Lower lobe of right lung (tissue), 2 donors: ENCODE measurements around the gene CCDC170. TPM values are rescaled to one million over a fixed set of nuclear protein-coding genes. Genes with fewer than 3 reads are reported as not detected.
A peak's percentile ranks its signal among the peaks of the same experiment; 100 is the strongest.
"Not testable (repeated sequence)": the region's sequence is repeated elsewhere in the genome, so short reads cannot be mapped to it uniquely, and the experiment has no call there.

Experiments
- ATAC-seq, 2 donors: fragments of 200-7000 bp; cut with Tn5 transposase; one replicate each; pipeline ENCODE4 v1.9.1; 2020 to 2022; ENCODE audit warnings: mild to moderate bottlenecking in 2 of 2, moderate library complexity in 2 of 2
- DNase-seq: peaks from one replicate; pipeline ENCODE4 v3.0.0-alpha.2; 2020
- H3K27ac ChIP-seq: fragments of 200-600 bp; one replicate; pipeline ENCODE4 v1.8.0; 2022
- H3K27me3 ChIP-seq: fragments of 200-600 bp; one replicate; pipeline ENCODE4 v1.8.0; 2022; ENCODE audit warnings: low read depth
- H3K36me3 ChIP-seq: fragments of 200-600 bp; one replicate; pipeline ENCODE4 v1.8.0; 2022; ENCODE audit warnings: mild to moderate bottlenecking
- H3K4me1 ChIP-seq: fragments of 200-600 bp; one replicate; pipeline ENCODE4 v1.8.0; 2022
- H3K4me3 ChIP-seq: fragments of 200-600 bp; one replicate; pipeline ENCODE4 v1.8.0; 2022; ENCODE audit warnings: mild to moderate bottlenecking
- H3K9me3 ChIP-seq: fragments of 200-600 bp; one replicate; pipeline ENCODE4 v1.8.0; 2022
- intact Hi-C: fragments of 100-400 bp; cut with DNase I; formaldehyde crosslinking; loops from one replicate; pipeline ENCODE4 v1.11.0; 2022
- long read RNA-seq: library from polyadenylated mRNA; unstranded; transcript quantifications from one replicate; pipeline ENCODE4 v2.0.0, GENCODE V29; 2021
- total RNA-seq: library from RNA; stranded (reverse); fragmentation: NEBNext Ultra II Directional; extraction: Animal tissue kit (Norgen Biotek cat#: 25700); gene quantifications from one replicate; pipeline ENCODE4 v1.2.1, GENCODE V29; 2021
- TF ChIP-seq, protein P1 (sequence below): fragments of 200-600 bp; IDR thresholded peaks from one replicate; pipeline ENCODE4 v1.8.0; 2022; ENCODE audit warnings: antibody characterized with exemption, mild to moderate bottlenecking
- donor health status: DM: no; HTN: yes; CAD: no; lungs with severe emphysema.

CCDC170 gene
- total RNA-seq: 5.4 TPM
- long read RNA-seq, full-length matches to known transcripts: 13 of 17 reads
- long read RNA-seq, partial matches to known transcripts: 1 of 17 reads
- long read RNA-seq, other reads (novel, unspliced or antisense): 3 of 17 reads

DNA sequence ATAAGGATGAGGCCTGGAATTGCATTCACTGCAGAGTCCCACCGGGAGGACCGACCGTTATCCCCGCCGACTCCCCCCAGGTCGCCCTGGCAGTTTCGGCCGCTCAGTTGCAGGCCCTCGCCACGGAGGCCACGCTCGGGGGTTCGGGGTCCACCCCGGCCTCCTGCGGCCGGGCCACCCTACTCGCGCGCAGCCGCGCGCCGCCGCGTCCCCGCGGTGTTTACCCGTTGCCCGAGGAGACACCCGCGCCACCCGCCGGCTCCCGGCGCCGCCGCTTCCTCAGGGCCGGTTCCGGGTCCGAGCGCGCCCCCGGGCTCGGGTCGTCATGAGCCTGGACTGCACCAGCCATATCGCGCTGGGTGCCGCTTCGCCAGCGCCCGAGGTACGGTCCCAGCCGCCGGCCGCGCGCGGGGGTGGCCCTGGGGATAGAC is at the start of gene CCDC170:
Gene CCDC170 (plus strand): TSS at position 214 of the 431 bp plus-strand sequence. CDS start 112 bp downstream, at position 326.
- ATAC-seq: peak; percentile 79 to 87

GRCh38 chr6:151445482-151445881 is 48.3 kb upstream of the CCDC170 start:
- peak overlapping the region; percentile 49 for H3K27ac ChIP-seq
- H3K36me3 ChIP-seq: peaks cover 6% of the 10 kb centered on the region
- peak in 1 of 2 donors; percentile 33 for ATAC-seq
- H3K9me3 ChIP-seq: no peaks in the 10 kb centered on the region
- intact Hi-C loops: no loop called here
- H3K4me1 ChIP-seq: peaks cover 46% of the 10 kb centered on the region
- DNase-seq: no peak
- TF ChIP-seq, protein P1, sequence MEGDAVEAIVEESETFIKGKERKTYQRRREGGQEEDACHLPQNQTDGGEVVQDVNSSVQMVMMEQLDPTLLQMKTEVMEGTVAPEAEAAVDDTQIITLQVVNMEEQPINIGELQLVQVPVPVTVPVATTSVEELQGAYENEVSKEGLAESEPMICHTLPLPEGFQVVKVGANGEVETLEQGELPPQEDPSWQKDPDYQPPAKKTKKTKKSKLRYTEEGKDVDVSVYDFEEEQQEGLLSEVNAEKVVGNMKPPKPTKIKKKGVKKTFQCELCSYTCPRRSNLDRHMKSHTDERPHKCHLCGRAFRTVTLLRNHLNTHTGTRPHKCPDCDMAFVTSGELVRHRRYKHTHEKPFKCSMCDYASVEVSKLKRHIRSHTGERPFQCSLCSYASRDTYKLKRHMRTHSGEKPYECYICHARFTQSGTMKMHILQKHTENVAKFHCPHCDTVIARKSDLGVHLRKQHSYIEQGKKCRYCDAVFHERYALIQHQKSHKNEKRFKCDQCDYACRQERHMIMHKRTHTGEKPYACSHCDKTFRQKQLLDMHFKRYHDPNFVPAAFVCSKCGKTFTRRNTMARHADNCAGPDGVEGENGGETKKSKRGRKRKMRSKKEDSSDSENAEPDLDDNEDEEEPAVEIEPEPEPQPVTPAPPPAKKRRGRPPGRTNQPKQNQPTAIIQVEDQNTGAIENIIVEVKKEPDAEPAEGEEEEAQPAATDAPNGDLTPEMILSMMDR: no peak
- no peak overlapping the region for H3K4me3 ChIP-seq
- no peaks in the 10 kb centered on the region for H3K27me3 ChIP-seq

More for the DNA sequence above, at the start of gene CCDC170:
- peaks cover 8% of the 10 kb centered on the region for H3K4me1 ChIP-seq
- H3K27ac ChIP-seq: peak within 1 kb of the TSS; percentile 84
- H3K36me3 ChIP-seq: no peaks in the 10 kb centered on the region
- H3K4me3 ChIP-seq: peak within 1 kb of the TSS; percentile 65
- peaks cover 10% of the 10 kb centered on the region for H3K27me3 ChIP-seq
- DNase-seq: peak; percentile 83
- intact Hi-C loops: no loop called here
- H3K9me3 ChIP-seq: no peaks in the 10 kb centered on the region
- TF ChIP-seq, protein P1: no peak

GRCh38 chr6:151447237-151447636 is 46.6 kb upstream of the CCDC170 start:
- Histone ChIP-seq H3K4me3 (no peak overlapping the region), H3K27ac (no peak overlapping the region), H3K4me1 (peaks cover 43% of the 10 kb centered on the region), H3K36me3 (peaks cover 6% of the 10 kb centered on the region), H3K27me3 (no peaks in the 10 kb centered on the region), H3K9me3 (no peaks in the 10 kb centered on the region)
- no peak for ATAC-seq
- no peak for DNase-seq
- intact Hi-C loops: no loop called here
- TF ChIP-seq, protein P1: no peak

DNA sequence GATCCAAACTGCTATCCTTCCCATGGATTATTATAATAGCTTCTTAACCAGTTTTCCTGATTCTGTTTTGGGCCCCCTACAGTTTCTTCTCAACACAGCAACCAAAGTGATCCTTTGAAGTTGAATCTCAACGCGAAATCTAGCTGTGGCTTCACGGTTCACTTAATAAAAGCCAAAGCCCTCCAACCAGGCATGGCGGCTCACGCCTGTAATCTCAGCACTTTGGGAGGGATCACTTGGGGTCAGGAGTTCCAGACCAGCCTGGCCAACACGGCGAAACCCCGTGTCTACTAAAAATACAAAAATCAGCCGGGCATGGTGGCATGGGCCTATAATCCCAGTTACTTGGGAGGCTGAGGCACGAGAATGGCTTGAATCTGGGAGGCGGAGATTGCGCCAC is 45.2 kb upstream of the CCDC170 start:
- DNase-seq (no peak), ATAC-seq (no peak)
- Histone ChIP-seq H3K4me3 (no peak overlapping the region), H3K27ac (no peak overlapping the region), H3K9me3 (no peaks in the 10 kb centered on the region), H3K36me3 (peaks cover 6% of the 10 kb centered on the region), H3K27me3 (no peaks in the 10 kb centered on the region), H3K4me1 (peaks cover 45% of the 10 kb centered on the region)
- TF ChIP-seq, protein P1: no peak
- intact Hi-C loops: no loop called here

- DNase-seq, H3K36me3 ChIP-seq, H3K9me3 ChIP-seq, H3K27me3 ChIP-seq, ATAC-seq, intact Hi-C loops, H3K27ac ChIP-seq: not testable (repeated sequence)
- Histone ChIP-seq H3K4me1 (peaks cover 45% of the 10 kb centered on the region), H3K4me3 (peak overlapping the region; percentile 78)
Measured at GRCh38 chr6:151450928-151451327, 42.9 kb upstream of the CCDC170 start.

GRCh38 chr6:151451417-151451949 is 42.3 kb upstream of the CCDC170 start:
- H3K36me3 ChIP-seq: no peaks in the 10 kb centered on the region
- no peaks in the 10 kb centered on the region for H3K9me3 ChIP-seq
- H3K27ac ChIP-seq: peak overlapping the region; percentile 85
- DNase-seq (no peak), ATAC-seq (no peak)
- H3K4me1 ChIP-seq: peaks cover 42% of the 10 kb centered on the region
- H3K4me3 ChIP-seq: peak overlapping the region; percentile 78
- TF ChIP-seq, protein P1: no peak
- intact Hi-C loops: no loop called here
- no peaks in the 10 kb centered on the region for H3K27me3 ChIP-seq
